GM13976 (cell line): Measurements from ENCODE around the gene KCNQ1.

ENCODE experiments used
- DNase-seq: peaks from one replicate; pipeline ENCODE4 v3.0.0; 2012; ENCODE audit warnings: low spot score
- in situ Hi-C: fragments of 300-500 bp; cut with MboI; formaldehyde crosslinking; loops from one replicate; pipeline ENCODE4 v1.12.0; 2022; ENCODE audit warnings: low sequenced_read_pairs, mixed read lengths, inconsistent platforms; ENCODE audit not compliant: unreplicated experiment
- TF ChIP-seq, protein P1 (sequence below): IDR thresholded peaks from 2 replicates; pipeline ENCODE4 v1.5.1; 2012; ENCODE audit warnings: borderline replicate concordance, mild to moderate bottlenecking; ENCODE audit not compliant: insufficient read depth; ENCODE audit errors: extremely low read depth, missing control alignments, control extremely low read depth

The KCNQ1 gene

DNA sequence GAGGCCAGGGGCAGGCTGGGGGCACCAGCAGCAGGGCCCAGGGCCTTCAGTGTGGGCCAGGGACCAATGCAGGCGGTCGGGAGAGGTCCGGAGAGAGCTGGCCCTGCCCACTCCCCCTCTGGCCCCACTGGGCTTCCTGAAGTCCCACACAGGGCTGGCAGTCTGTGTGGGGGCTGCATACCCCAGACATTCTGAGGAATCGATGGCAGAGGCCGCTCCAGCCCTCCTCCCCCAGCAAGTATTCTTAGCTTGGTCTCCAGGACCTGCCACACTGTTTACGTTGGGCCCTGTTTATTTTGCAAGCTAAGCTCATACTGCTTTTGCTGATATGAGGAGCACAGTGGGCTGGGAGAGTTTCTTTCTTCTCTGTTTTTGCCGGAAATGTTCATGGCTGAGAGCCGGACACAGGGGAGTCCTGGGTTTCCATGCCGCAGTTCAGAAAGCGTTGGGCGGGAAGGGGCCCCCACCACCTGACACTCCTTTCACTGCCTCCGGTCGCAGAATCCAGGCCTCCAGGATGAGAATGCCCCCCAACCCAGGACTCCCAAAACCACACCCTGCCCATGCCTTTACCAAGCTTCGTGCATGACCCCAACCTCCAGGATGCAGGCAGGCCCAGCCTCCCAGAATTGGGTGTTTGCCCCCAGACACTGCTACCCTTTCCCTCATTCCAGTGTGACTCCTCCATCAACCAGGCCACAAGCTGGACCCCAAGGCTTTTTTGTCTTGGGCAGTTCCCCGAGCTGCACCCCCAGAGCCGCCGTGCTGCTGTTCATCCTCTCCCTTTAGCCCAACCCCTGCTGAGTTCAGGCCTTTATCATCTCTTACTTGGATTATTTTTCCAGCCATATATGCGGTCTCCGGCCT lies 336.8 kb downstream of the KCNQ1 start:
- no peak for DNase-seq
- TF ChIP-seq, protein P1, sequence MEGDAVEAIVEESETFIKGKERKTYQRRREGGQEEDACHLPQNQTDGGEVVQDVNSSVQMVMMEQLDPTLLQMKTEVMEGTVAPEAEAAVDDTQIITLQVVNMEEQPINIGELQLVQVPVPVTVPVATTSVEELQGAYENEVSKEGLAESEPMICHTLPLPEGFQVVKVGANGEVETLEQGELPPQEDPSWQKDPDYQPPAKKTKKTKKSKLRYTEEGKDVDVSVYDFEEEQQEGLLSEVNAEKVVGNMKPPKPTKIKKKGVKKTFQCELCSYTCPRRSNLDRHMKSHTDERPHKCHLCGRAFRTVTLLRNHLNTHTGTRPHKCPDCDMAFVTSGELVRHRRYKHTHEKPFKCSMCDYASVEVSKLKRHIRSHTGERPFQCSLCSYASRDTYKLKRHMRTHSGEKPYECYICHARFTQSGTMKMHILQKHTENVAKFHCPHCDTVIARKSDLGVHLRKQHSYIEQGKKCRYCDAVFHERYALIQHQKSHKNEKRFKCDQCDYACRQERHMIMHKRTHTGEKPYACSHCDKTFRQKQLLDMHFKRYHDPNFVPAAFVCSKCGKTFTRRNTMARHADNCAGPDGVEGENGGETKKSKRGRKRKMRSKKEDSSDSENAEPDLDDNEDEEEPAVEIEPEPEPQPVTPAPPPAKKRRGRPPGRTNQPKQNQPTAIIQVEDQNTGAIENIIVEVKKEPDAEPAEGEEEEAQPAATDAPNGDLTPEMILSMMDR = no peak
- in situ Hi-C loops = no loop called here

DNA sequence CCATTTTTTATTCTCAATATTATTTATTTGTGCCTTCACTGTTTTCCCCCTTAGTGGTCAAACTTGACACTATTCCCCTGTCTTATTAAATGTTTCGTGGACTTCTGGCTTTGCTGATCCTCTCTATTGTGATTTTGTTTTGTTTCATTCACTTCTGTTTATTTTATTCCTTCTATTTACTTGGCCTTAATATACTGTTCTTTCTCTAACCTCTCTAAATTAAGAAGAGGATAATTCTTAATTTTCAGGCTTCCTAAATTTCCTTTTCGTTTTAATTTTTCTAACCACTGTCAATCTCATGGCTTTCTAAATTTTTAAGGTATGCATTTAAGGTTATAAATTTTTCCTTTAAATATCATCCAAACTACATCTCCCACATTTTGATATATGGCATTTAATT lies 338.0 kb downstream of the KCNQ1 start:
- TF ChIP-seq, protein P1 = no peak
- DNase-seq = no peak
- in situ Hi-C loops = no loop called here

DNA sequence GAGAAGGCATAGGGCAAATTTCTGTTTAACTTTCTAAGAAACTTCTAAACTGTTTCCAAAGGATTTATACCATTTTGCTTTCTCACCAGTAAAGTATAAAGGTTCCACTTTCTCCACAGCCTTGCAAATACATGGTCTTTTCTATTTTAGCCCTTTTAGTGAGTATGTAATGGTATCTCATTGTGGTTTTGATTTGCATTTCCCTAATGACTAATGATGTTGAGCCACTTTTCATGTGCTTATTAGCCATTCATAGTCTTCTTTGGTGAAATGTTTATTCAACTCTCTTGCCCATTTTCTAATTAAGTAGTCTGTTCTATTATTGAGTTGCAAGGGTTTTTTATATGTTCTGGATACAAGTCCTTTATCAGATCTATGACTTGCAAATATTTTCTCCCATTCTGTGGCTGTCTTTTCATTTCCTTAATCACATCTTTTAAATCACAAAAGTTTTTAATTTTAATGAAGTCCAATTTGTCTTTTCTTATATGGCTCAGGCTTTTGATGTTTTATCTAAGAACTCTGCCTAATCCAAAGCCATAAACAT lies 338.8 kb downstream of the KCNQ1 start:
- in situ Hi-C loops = no loop called here
- no peak for DNase-seq
- TF ChIP-seq, protein P1 = no peak

DNA sequence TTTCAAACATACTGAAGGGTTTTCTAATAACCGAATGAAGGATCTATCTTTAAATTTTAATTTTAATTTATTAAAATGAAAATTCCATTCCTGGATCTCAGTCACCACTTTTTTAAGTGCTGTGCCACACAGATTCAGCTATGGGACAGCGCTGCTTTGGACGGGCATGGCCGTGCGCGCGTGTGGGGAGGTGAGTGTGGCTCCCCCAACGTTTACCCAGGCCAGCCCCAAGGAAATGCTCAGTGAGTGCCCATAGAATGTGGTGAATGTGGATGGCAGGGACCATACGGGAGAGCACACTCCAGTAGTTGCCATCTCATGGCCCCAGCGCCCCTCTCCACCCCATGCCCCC lies 343.0 kb downstream of the KCNQ1 start:
- in situ Hi-C loops = no loop called here
- TF ChIP-seq, protein P1 = no peak
- no peak for DNase-seq

DNA sequence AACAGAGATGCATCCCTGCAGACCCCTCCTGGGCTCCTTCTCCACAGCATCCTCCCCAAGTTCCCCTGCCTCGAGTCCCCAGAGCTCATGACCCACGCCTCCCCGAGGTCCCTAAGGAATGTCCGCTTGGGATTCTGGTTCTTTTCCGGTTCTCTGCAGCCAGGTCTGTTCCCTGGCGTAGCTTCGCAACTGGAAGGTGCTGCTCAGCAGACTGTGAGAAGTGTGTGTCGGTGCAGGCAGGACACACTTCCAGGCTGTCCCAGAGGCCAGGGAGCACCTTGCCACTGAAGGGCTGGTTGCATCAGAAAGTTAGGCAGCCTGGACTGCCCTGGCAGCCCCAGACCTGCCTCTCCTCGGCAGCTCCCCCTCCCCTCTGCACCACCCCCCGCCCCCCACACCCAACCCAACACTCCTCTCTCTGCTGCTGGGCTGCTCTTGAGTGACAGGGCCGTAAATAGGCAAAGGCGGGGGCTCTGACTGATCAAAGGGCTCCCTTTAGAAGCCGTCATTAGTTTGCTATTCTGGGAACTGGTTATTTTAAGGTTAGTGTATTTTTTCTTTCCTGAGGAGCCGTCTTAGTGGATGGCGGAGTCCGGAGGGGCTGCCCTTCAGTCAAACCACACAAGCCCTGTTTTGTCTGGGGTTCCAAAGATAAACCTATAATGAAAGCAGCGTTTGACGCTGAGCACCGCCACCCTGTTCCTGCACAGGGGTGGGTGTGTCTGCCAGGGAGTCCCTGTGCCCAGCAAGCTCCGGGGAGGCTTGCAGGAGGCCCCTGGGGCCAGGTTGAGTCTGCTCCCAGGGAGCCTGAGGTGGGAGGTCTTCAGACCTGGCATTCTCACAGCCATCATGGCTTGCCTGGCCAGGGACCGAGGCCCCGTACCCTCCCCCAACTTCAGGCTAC lies 343.6 kb downstream of the KCNQ1 start:
- TF ChIP-seq, protein P1 = no peak
- DNase-seq = no peak
- in situ Hi-C loops = no loop called here

DNA sequence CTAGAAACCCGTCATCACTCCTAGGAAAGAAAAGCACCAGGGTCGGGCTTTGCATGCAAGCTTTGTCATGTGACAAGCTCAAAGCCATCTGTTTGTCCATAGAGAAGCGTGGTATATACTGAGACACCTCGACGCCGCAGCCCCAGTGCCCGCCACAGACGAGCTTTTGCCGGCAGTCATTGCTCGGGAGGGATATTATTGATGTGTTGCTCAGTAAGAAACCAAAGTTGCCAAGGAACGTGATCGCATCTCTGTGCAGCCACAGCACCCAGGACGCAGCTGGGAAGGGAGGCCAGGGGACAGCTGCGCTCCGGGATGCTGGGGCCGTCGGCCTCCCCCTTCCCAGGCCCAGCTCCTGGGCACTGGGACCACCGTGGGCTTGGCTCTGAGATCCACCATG lies 344.5 kb downstream of the KCNQ1 start:
- in situ Hi-C loops = no loop called here
- no peak for DNase-seq

More for the DNA sequence above, 344.5 kb downstream of the KCNQ1 start:
- TF ChIP-seq, protein P1 = no peak
